ENCODE results near the gene SCGB1C1.

GRCh38 chr11:227824-228379 lies 35.0 kb downstream of the SCGB1C1 start:
- TF ChIP-seq POLR2AphosphoS5 (IDR thresholded peaks at IDR 0.05; ENCODE audit: low read length) = no peak
- no peak for TF ChIP-seq POU2F2 (IDR thresholded peaks at IDR 0.05; ENCODE audit: borderline replicate concordance, low read depth, low read length)
- TF ChIP-seq YY1 (IDR thresholded peaks at IDR 0.05; ENCODE audit: low read depth, low read length) = no peak
- no peak for TF ChIP-seq POLR2A (IDR thresholded peaks at IDR 0.05; ENCODE audit: low read depth, low read length)
- TF ChIP-seq NBN (IDR thresholded peaks at IDR 0.05) = no peak
- no peak for TF ChIP-seq NR2C2 (IDR thresholded peaks at IDR 0.05; ENCODE audit: borderline replicate concordance, control insufficient read depth, insufficient read length, low read depth)
- TF ChIP-seq CTCF (IDR thresholded peaks at IDR 0.05 in 2 of 3, conservative IDR thresholded peaks at IDR 0.05 in 1 of 3; ENCODE audit: control insufficient read depth in 2 of 3, extremely low read depth in 1 of 3, insufficient read depth in 1 of 3, low read depth in 3 of 3, low read length in 3 of 3) = no peak
